Measurements from ENCODE around the gene PDGFRB.

PDGFRB gene

GRCh38 chr5:150143350-150144245 is 12.0 kb downstream of the PDGFRB start:
- DNase-seq, result no peak

- no peak for DNase-seq
Measured at GRCh38 chr5:150142959-150143349, 12.7 kb downstream of the PDGFRB start.

- DNase-seq, result no peak
Measured at GRCh38 chr5:150142185-150142958, 13.3 kb downstream of the PDGFRB start.

DNA sequence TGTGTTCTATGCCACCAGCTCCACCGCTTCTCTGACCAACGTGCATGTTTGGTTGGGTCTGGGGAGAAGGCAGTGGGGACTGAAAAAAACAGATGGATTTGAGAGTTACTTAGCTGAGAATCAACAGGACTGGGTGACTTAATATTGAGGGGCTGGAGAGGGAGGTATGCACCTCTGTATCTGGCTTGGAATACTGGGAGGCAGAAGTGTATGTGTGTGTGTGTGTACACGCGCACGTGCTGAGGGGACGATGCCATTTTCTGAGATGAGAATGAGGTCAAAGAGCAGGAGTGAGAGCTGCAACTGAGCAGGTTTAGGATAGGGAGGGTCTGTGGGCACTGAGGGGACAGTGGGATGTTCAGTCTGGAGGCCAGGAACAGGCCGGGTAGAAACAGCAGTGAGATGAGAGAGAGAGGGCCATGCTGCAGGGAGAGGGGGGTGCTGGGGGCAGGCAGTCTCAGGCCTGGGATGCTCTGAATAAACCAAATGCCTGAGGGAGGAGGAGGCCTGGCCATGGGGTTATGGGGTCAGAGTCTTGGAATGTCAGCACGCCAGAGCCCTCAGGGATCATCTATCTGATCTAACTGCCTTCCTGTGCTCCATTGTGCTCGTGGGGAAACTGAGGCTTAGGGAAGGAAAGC is 14.0 kb downstream of the PDGFRB start:
- DNase-seq, result no peak

DNA sequence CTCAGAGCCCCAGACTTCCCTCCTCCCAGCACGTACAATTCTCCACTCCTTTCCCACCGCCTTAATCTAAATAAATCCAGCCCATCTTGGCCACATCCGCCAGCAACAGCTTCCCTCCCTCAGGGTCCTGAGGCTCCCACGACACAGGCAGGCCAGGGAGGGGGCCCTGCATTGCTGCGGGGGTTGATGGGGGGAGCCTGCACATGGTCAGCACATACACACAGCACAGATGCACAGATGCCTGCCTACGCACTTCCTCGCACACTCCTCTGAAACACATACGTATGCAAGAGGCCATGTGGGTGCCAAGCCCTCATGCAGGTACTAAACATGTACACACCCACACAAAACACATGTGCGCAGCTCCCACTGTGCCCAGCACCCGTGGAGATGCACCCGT is 14.8 kb downstream of the PDGFRB start:
- no peak for DNase-seq

DNA sequence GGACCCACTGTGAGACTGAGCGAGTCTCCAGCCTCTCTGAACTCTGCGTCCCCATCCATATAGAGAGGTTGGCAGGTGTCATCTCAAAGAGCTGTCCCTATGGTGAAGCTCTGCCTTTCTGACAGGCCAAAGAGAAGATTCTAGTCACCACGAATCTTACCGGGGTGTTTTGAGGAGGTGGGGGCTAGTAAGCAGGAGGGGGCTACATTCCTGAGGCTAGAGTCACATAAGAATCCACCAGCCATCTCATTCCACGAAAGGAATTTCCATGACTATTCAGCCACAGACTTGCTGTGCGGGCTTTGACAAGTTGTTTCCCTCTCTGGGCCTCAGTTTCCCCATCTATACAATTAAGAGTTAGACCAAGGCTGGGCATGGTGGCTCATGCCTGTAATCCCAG is 16.3 kb downstream of the PDGFRB start:
- DNase-seq, result no peak

DNA sequence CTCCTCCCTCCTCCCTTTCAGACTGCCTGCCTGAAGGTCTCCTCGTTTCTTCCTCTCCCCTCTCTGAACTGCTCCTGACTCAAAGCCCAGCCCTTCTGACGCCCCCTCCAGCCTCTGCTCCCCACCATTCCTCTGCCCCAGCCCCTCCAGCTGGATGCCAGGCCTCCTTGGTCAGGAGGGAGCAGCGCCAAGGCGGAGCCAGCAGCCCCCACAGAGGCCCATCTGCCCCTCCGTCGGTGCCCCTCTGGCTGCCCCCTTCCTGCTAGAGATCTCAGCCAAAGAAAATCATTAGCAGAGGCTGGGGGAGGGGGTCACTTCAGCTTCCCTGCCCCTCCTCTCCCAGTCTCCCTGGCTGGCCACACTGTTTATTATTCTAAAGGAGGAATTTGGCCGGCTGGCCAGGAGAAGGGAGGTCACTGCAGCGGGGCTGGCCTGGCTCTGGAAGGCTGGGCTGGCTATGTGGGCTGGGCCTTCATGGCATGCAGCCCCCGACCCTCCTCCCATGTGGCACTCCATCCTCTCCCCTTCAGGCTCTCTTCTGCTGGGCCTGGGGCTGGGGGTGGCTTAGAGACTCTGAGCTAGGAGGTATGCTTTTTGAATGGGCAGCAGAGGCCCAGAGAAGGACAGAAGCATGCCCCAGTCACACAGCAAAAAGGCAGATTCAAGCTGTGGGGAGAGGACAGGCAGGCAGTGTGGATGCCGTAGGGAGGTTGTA is 16.9 kb downstream of the PDGFRB start:
- no peak for DNase-seq

DNA sequence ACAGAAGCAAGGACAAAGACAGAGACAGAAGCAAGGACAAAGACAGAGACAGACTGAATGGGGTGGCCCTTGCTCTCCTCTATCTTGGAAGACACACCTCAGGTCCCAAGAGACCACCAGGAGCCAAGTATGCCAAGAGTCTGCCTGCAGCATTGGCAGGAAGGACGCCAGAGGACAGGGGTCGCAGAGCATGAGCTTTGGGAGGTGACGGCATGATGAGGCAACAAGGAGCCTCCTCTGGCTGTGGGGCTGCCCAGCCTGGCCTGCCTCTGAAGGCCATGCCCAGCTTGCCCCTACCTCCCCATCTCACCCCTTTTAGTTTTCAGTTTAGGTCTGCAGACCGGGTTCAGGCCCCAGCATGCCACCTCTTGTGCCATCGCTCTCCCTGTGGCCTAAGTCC is 17.6 kb downstream of the PDGFRB start:
- DNase-seq, result no peak

DNA sequence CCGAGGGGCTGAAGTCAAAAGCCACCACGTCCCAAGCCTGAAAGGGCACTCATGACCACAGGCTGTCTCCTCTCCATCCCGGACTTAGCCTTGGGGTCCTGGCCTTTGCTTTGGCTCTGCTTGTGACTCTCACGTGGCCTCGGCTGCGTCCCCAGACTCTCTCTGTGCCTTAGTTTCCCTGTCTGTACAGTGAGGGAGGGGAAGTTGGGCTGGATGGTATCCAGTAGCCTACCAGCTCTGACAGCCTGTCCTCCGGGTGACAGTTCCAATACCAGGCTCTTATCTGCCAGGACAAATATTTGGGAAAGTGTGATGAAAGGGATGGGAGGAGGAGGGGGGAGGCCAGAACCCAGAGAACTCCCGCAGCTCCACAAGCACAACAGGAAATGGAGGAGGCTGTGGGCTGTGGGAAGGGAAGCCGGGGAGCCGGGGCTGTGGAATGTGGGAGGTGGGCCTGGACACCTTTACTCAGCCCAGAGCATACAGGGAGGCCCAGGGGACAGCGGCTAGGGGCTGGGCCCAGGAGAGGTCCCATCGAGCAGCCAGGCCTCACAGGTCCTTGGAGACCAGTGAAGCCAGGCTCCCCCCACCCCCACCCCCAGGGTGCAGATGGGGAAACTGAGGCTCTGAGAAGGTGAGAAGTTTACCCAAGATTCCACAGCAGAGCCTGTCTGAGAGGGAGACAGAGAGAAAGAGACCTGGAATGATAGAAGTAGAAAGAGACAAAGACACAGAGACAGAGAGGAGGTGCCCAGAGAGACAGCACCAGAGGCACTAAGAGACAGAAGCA is 18.3 kb downstream of the PDGFRB start:
- no peak for DNase-seq

- DNase-seq, result no peak
Measured at GRCh38 chr5:150136305-150137167, 19.1 kb downstream of the PDGFRB start.

DNA sequence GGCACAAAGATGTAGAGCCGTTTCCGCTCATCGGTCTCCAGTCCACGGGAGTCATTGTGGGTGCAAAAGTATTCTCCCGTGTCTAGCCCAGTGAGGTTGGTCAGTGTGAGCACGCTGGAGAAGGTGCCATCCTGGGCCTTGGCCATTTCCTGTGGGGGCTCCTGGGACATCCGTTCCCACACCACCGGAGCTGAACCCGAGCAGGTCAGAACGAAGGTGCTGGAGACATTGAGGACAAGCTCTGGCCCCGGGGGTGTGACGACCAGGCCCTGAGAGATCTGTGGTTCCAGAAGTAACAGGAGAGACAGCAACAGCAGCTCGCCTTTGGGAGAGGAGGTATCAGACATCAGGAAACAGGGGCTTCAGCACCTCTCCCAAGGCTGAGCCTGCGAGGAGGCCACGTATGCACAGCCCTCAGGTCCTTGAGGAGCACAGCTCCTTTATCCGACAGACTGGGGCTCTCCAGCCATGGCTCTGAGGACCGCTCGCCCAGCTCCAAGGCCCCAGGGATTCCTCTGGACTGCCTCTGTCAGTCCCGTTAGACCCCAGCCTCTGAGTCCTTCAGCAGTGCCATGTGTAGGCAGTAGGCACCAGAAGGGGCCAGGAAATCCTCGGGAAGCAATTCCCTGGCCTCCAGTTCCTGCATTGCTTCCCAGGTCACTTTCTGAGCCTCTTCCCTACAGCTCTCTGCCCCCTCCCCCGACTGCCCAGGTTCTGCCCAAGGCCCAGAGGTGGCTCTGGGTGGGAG is 19.9 kb downstream of the PDGFRB start:
- DNase-seq, result no peak

DNA sequence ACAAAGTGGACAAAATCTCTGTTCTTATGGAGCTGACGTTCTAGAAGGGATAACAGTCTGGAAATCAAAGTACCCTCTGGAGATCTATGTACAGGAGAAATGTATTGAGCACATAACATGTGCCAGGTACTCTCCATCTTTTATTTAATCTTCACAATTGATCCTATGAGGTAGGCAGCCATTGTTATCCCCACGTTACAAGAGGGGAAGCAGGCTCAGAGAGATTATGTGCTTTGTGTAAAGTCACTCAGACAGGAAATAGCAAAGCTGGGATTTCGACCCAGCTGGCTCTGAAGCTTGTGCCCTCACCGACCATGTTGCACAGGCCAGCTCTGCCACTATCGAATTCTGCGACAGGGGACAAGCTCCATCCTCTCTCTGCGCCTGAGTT is 21.5 kb downstream of the PDGFRB start:
- DNase-seq, result no peak

- DNase-seq, result no peak
Measured at GRCh38 chr5:150133581-150134197, 22.0 kb downstream of the PDGFRB start.

- no peak for DNase-seq
Measured at GRCh38 chr5:150132740-150133139, 22.9 kb downstream of the PDGFRB start.

DNA sequence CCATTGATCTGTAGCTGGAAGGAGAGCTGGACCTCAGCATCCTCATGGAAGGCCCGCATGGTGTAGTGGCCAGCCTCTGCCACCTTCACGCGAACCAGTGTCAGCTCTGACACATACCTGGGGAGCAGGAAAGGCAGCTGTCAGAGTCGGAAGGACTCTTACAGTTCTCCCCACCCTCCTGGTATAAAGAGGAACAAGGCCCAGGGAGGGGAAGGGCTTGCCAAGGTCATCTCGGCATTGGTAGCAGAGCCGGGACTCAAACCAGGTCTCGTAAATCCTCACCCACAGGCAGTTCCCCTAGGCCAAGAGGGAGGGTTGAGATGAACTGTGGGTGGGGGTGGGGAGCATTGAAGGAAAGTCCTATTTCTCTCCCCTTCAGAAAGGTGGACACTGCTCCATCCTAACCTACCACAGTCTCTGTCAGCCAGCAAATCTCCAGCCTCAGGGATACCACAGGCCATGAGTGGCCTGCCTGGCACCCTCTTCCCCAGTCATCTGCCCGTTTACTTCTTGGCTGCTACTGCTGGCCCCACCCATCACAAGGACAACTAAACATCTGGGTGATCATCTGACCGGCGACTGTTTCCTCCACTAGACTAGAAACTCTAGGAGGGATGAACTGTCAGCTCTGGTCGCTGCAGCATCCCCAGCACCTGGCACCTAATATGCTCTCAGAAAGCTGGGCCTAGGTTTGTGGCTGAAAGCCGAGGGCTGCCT is 23.5 kb downstream of the PDGFRB start:
- DNase-seq, result no peak

- no peak for DNase-seq
Measured at GRCh38 chr5:150131461-150131860, 24.2 kb downstream of the PDGFRB start.

DNA sequence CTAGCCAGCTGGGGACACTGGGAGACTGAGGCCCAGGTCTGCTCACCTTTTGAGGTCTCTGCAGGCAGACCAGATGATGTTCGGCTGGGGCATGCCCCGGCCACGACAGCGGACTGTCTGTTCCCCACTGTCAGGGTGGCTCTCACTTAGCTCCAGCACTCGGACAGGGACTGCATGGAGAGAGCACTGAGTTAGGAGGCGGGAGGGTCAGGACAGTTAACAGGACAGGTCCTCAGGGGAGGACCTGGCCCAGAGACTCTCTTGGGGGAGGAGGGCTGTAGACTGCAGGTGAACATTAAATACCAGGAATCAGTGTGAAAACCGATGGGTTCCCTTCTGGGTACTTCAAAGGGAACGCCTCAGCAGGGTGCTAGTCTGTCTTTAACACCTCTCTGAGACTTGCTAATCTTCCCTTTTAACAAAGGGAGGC is 25.1 kb downstream of the PDGFRB start:
- DNase-seq, result no peak

DNA sequence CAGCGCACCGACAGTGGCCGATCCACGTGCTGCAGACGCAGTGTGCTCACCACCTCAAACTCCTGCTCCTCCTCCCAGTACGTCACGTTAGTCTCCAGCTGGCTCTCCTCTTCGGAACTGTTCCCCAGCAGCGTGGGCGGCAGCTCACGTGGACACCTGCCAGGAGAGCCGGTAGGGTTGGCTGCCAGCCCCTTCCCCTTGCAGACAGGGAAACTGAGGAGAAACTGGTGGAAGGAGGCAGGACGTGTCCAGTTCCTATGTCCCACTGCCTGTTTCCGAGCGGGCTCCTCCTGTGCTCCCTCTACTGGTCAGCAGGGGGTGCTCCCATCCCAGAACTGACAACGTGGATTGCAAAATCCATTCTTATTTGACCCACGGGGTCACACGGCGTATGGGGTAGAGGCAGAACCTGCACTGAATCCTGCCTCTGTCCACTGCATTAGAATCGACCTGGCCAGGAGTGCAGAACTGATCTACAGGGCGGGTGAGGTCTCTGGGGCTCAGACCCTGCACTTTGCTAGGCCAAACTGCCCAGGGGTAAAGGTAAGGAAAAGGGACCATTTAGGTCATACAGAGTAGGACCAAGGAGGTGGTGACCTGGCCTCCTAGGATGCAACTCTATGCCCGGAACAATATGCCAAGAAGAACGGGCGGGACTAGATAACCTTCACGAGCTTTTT is 25.7 kb downstream of the PDGFRB start:
- DNase-seq, result no peak

- DNase-seq, result no peak
Measured at GRCh38 chr5:150129454-150129812, 26.2 kb downstream of the PDGFRB start.
